Activated naive CD8-positive, alpha-beta T cell treated with anti-CD3 and anti-CD28 coated beads, Interleukin-2, amount 10 ng/mL, durations not matched to agents 7 days and 5 days (primary cell): ENCODE data around the gene EEF1G. TPM values are rescaled to one million over a fixed set of nuclear protein-coding genes. Genes with fewer than 3 reads are reported as not detected.
A peak's percentile ranks its signal among the peaks of the same experiment; 100 is the strongest.
"Not testable (repeated sequence)": the region's sequence is repeated elsewhere in the genome, so short reads cannot be mapped to it uniquely, and the experiment has no call there.

Experiments used
- ATAC-seq: fragments of 150-1000 bp; cut with Tn5 transposase; one replicate; pipeline ENCODE4 v1.10.0; 2021; ENCODE audit warnings: low read depth, moderate library complexity
- POLR2A ChIA-PET: fragments of 350-600 bp; sonication (Branson Sonifier 250); formaldehyde crosslinking; loops from one replicate; lab custom pipeline; 2021; ENCODE audit warnings: antibody characterized with exemption; lab: Charles Lee
- DNase-seq: peaks from one replicate; pipeline ENCODE4 v3.0.0; 2021
- H3K27ac Mint-ChIP-seq: one replicate; pipeline ENCODE4 v1.8.0; 2022; ENCODE audit warnings: mild to moderate bottlenecking, mixed read lengths
- H3K27me3 Mint-ChIP-seq: one replicate; pipeline ENCODE4 v1.8.0; 2022; ENCODE audit warnings: mild to moderate bottlenecking, moderate library complexity, mixed read lengths
- H3K36me3 Mint-ChIP-seq: one replicate; pipeline ENCODE4 v1.8.0; 2021; ENCODE audit warnings: mild to moderate bottlenecking, mixed read lengths
- H3K4me1 Mint-ChIP-seq: one replicate; pipeline ENCODE4 v1.8.0; 2021; ENCODE audit warnings: mixed read lengths
- H3K4me3 Mint-ChIP-seq: one replicate; pipeline ENCODE4 v1.8.0; 2022; ENCODE audit warnings: mild to moderate bottlenecking, moderate library complexity, mixed read lengths
- H3K9me3 Mint-ChIP-seq: one replicate; pipeline ENCODE4 v1.8.0; 2021; ENCODE audit warnings: mixed read lengths
- total RNA-seq, 2 experiments: library from RNA; stranded (reverse); gene quantifications; one replicate each; pipeline ENCODE4 v1.2.3, GENCODE V29; 2021

EEF1G gene
- total RNA-seq, 2 experiments from 2014 or later = 1,132 to 1,152 TPM

GRCh38 chr11:62555464-62556107 is 18.1 kb downstream of the EEF1G start:
- H3K27me3 Mint-ChIP-seq = peaks cover 4% of the 10 kb centered on the region
- POLR2A ChIA-PET = interaction anchor here (0.7 to 7.2 kb wide), 13 partner anchors 10 to 1715 kb away, joined by 3 to 97 read pairs (median 5); partner anchors contain the start of genes AHNAK, C11orf98, CSKMT and EEF1G
- ATAC-seq (peak; percentile 8), DNase-seq (peak; percentile 58)
- peak overlapping the region; percentile 79 for H3K4me3 Mint-ChIP-seq
- H3K4me1 Mint-ChIP-seq = peaks cover 81% of the 10 kb centered on the region
- H3K9me3 Mint-ChIP-seq = no peaks in the 10 kb centered on the region
- H3K36me3 Mint-ChIP-seq = peaks cover 12% of the 10 kb centered on the region
- peak overlapping the region; percentile 97 for H3K27ac Mint-ChIP-seq

- H3K9me3 Mint-ChIP-seq = no peaks in the 10 kb centered on the region
- H3K4me3 Mint-ChIP-seq = peak overlapping the region; percentile 24
- POLR2A ChIA-PET = interaction anchor here (1.0 to 7.2 kb wide), 9 partner anchors 9 to 287 kb away, joined by 3 to 97 read pairs (median 8); partner anchors contain the start of genes AHNAK, C11orf98, CSKMT and INTS5
- ATAC-seq (no peak), DNase-seq (no peak)
- H3K27me3 Mint-ChIP-seq = peaks cover 14% of the 10 kb centered on the region
- peaks cover 7% of the 10 kb centered on the region for H3K36me3 Mint-ChIP-seq
- peaks cover 74% of the 10 kb centered on the region for H3K4me1 Mint-ChIP-seq
- peak overlapping the region; percentile 97 for H3K27ac Mint-ChIP-seq
Observed at GRCh38 chr11:62554387-62555167, 19.1 kb downstream of the EEF1G start.

GRCh38 chr11:62553839-62554361 is 19.8 kb downstream of the EEF1G start:
- Mint-ChIP-seq H3K4me3 (no peak overlapping the region), H3K27ac (peak overlapping the region; percentile 97), H3K9me3 (no peaks in the 10 kb centered on the region), H3K27me3 (peaks cover 20% of the 10 kb centered on the region), H3K36me3 (peaks cover under 1% of the 10 kb centered on the region), H3K4me1 (peaks cover 69% of the 10 kb centered on the region)
- DNase-seq = no peak
- POLR2A ChIA-PET = interaction anchor here (1.0 to 7.2 kb wide), 6 partner anchors 9 to 126 kb away, joined by 5 to 97 read pairs (median 10); partner anchors contain the start of genes AHNAK, EEF1G, INTS5 and MTA2
- no peak for ATAC-seq

- no peaks in the 10 kb centered on the region for H3K9me3 Mint-ChIP-seq
- peak overlapping the region; percentile 54 for H3K4me3 Mint-ChIP-seq
- peak; percentile 8 for ATAC-seq
- peaks cover 27% of the 10 kb centered on the region for H3K27me3 Mint-ChIP-seq
- POLR2A ChIA-PET = interaction anchor here (0.7 to 7.2 kb wide), 10 partner anchors 8 to 151 kb away, joined by 3 to 97 read pairs (median 6); partner anchors contain the start of genes AHNAK, C11orf98, CSKMT and EEF1G
- DNase-seq = peak; percentile 70
- H3K36me3 Mint-ChIP-seq = no peaks in the 10 kb centered on the region
- H3K27ac Mint-ChIP-seq = peak overlapping the region; percentile 97
- peaks cover 67% of the 10 kb centered on the region for H3K4me1 Mint-ChIP-seq
Observed at GRCh38 chr11:62553080-62553838, 20.4 kb downstream of the EEF1G start.

GRCh38 chr11:62552485-62553079 is 21.1 kb downstream of the EEF1G start:
- Mint-ChIP-seq H3K9me3 (no peaks in the 10 kb centered on the region), H3K4me3 (peak overlapping the region; percentile 54), H3K4me1 (peaks cover 66% of the 10 kb centered on the region), H3K36me3 (no peaks in the 10 kb centered on the region), H3K27me3 (peaks cover 34% of the 10 kb centered on the region), H3K27ac (peak overlapping the region; percentile 97)
- no peak for DNase-seq
- no peak for ATAC-seq
- POLR2A ChIA-PET = interaction anchor here (0.6 to 7.2 kb wide), 15 partner anchors 7 to 329 kb away, joined by 3 to 97 read pairs (median 5); partner anchors contain the start of genes AHNAK, B3GAT3, C11orf98 and CSKMT

- Mint-ChIP-seq H3K4me1 (peaks cover 51% of the 10 kb centered on the region), H3K27me3 (peaks cover 39% of the 10 kb centered on the region)
- H3K27ac Mint-ChIP-seq, ATAC-seq, H3K9me3 Mint-ChIP-seq, H3K36me3 Mint-ChIP-seq, DNase-seq, H3K4me3 Mint-ChIP-seq: not testable (repeated sequence)
- POLR2A ChIA-PET = interaction anchor here (0.8 kb wide), 1 partner anchor 114 kb away, joined by 3 read pairs; the partner anchor contains the start of genes C11orf98 and CSKMT
Observed at GRCh38 chr11:62550478-62550877, 23.2 kb downstream of the EEF1G start.

GRCh38 chr11:62548545-62549335 is 25.0 kb downstream of the EEF1G start:
- ATAC-seq (no peak), DNase-seq (no peak)
- no peak overlapping the region for H3K4me3 Mint-ChIP-seq
- H3K27ac Mint-ChIP-seq = no peak overlapping the region
- POLR2A ChIA-PET = interaction anchor here (2.5 kb wide), 1 partner anchor 25 kb away, joined by 6 read pairs; the partner anchor contains the start of gene EEF1G
- H3K9me3 Mint-ChIP-seq = no peaks in the 10 kb centered on the region
- H3K4me1 Mint-ChIP-seq = peaks cover 45% of the 10 kb centered on the region
- H3K27me3 Mint-ChIP-seq = peaks cover 39% of the 10 kb centered on the region
- H3K36me3 Mint-ChIP-seq = no peaks in the 10 kb centered on the region

- peak overlapping the region; percentile 75 for H3K4me3 Mint-ChIP-seq
- peaks cover 46% of the 10 kb centered on the region for H3K4me1 Mint-ChIP-seq
- peaks cover 39% of the 10 kb centered on the region for H3K27me3 Mint-ChIP-seq
- ATAC-seq = no peak
- H3K27ac Mint-ChIP-seq = peak overlapping the region; percentile 67
- H3K36me3 Mint-ChIP-seq = no peaks in the 10 kb centered on the region
- no peak for DNase-seq
- POLR2A ChIA-PET = interaction anchor here (1.4 to 6.0 kb wide), 4 partner anchors 7 to 146 kb away, joined by 3 to 97 read pairs (median 10); partner anchors contain the start of genes EEF1G and TUT1
- H3K9me3 Mint-ChIP-seq = no peaks in the 10 kb centered on the region
Observed at GRCh38 chr11:62547691-62548281, 25.9 kb downstream of the EEF1G start.

GRCh38 chr11:62546929-62547625 is 26.6 kb downstream of the EEF1G start:
- Mint-ChIP-seq H3K4me3 (peak overlapping the region; percentile 75), H3K27ac (peak overlapping the region; percentile 67), H3K36me3 (no peaks in the 10 kb centered on the region), H3K27me3 (peaks cover 39% of the 10 kb centered on the region), H3K4me1 (peaks cover 46% of the 10 kb centered on the region), H3K9me3 (no peaks in the 10 kb centered on the region)
- no peak for DNase-seq
- peak; percentile 1 for ATAC-seq
- POLR2A ChIA-PET = interaction anchor here (0.6 to 6.0 kb wide), 6 partner anchors 8 to 164 kb away, joined by 3 to 97 read pairs (median 5); partner anchors contain the start of genes EEF1G and TUT1

GRCh38 chr11:62546244-62546928 is 27.3 kb downstream of the EEF1G start, which contains the start of gene AHNAK:
AHNAK (minus strand) TSS chr11:62546806; CDS start chr11:62536098, 10,708 bp downstream.
- POLR2A ChIA-PET = interaction anchor here (0.6 to 6.0 kb wide), 6 partner anchors 8 to 163 kb away, joined by 3 to 97 read pairs (median 5); partner anchors contain the start of genes EEF1G and TUT1
- H3K4me3 Mint-ChIP-seq = peak within 1 kb of the TSS; percentile 96
- peaks cover 39% of the 10 kb centered on the region for H3K27me3 Mint-ChIP-seq
- DNase-seq (peak; percentile 77), ATAC-seq (peak; percentile 57)
- no peaks in the 10 kb centered on the region for H3K9me3 Mint-ChIP-seq
- H3K4me1 Mint-ChIP-seq = peaks cover 46% of the 10 kb centered on the region
- peak within 1 kb of the TSS; percentile 78 for H3K27ac Mint-ChIP-seq
- no peaks in the 10 kb centered on the region for H3K36me3 Mint-ChIP-seq
